NCI-H82 (cell line): Measurements from ENCODE around the gene AKAIN1.

Experiments used
- DNase-seq: peaks from one replicate; lab custom pipeline; 2025; lab: John Stamatoyannopoulos, UW

Gene AKAIN1, protein sequence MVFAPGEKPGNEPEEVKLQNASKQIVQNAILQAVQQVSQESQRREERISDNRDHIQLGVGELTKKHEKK

DNA sequence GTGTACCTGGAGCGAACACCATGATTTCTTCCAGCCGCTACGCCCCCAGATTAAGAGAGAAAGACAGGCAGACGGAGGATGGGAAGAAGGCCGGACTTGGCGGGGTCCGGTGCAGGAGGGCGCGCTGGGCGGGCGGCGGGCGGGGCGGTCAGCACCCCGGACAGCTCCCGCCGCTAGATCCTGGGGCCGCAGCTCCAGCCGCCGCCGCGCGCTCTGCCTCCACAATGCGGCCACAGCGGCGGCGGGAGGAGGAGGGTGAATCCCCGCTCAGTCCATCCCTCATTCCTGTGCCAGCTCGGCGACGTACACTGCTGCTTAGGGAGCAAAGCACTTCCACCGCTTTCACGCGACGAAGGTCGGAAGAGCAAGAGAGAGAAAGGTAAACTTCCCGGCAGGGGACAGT, at the start of gene AKAIN1:
Gene AKAIN1 (minus strand): TSS at position 226 of the 403 bp plus-strand sequence. CDS start 204 bp downstream, at position 22.
- peak; percentile 49 for DNase-seq

DNA sequence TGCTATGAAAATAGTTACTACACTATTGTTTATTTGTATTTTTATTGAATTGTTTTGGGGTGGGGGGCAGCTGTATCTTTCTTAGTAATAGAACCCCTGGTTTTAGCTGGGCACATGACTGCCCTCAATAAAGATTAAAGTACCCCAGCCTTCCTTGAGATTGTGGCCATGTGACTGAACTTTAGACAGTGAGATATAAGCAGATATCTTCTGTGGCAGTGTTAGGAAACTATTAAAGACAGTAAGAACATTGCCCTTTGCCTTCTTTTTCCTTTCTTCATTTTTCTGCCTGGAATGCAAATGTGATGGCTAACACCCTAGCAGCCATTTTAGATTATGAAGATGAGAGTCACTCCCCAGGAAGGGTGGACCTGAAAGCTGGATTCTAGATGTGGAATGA, 47.9 kb upstream of the AKAIN1 start:
- DNase-seq = no peak

DNA sequence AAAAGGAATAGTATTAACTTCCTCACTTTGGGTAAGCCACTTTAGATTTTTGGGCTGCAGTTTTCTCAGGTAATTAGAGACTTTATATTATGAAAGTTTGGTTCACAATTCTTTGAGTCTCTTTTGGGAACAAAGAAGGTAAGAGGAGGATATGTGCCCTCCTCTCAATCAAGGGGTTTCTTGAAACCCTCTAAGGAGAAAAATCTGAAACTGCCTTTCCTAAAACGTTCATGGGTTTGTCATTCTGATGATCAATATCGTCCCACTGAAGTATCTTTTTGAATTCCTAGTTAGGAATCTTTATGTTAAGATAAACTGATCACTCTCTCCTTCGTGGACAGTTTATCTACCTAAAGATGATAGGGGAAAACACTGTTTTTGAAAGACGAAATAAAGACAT, 42.4 kb upstream of the AKAIN1 start:
- DNase-seq = no peak

DNA sequence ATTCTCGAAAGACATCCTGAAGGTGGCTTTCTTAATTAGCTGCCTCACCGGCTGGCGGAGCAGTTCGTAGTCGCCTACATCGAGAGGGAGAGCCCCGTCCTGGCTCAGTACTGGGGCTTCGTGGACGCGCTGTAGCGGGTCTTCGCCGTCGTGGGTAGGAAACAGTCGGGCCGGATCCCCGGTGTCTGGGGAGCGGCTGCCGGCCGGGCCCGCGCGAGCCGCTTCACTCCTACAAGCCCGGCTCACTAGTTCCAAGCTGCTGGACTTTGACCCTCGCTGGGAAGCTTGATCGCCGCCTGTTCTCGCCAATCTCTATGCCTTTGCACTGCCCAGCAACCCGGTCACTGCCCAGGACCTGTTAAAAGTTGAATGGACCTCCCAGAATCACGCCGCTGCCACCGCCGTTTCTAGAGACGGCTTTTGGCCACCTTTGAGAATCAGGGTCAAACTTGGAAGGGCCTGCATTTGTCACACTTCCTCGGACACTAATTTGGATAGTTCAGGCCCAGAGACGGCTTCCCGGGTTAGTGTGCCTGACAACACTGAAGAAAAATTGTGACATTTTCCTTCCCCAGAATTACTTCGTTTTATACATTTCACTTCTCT, 41.4 kb upstream of the AKAIN1 start:
- peak; percentile 44 for DNase-seq

DNA sequence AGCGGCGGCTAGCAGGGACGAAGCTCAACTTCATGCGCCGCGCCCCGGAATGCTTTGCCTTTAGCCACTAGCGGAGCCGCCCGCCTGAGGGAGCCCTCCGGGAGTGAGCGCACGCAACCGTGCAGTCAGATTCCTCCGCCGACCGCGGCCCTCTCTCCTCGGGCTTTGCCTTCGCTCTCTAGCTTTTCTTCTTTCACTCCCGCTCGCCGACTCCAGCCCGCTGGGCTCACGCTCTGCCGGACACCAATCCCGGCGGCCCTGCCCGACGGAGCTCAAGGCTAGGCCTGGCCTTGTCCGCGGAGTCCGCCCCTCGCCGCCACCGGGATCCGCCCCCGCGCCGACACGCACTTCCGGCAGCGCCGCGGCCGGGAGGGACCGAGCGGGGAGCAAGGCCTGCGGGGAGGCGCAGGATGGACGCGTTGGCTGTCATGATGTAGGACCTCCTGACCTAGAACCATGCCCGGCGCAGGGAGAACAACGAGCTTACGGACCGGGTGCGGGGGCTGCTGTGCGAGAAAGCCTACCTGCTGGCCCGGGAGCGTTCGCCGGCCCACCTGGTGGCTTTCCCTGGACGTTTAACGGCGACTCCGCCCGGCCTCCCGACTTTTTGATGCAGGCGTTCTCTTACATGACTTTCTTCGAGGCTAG, 40.8 kb upstream of the AKAIN1 start:
- DNase-seq = peak; percentile 90

DNA sequence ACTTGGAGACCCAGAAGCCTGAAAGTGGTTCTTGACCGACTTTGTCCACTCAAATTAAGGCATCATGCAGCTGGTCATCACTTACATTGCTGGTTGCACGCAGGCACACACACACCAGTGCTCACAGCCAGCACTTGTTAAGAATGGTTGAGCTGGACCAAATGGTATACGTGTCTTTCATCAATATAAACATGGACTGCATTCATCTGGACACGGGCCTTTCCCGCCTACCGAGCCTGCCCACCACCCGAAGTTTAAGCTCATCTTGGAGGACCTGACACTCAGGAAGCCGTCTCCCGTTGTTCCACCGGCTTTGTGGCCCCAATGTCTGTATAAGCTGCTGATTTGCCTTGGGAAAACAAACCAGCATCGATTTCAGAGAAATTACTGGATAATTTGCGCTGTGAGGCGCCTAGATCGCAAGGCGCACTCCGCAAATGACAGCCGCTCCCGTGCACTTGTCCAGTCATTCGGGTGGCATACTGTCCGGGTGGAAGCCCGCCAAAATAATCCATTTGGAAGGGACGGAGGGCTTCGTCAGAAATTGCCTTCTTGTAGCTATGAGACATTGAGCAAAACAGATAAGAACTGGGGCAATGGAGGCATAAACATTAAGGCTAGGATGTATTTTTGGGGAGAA, 40.1 kb upstream of the AKAIN1 start:
- DNase-seq = peak; percentile 76

DNA sequence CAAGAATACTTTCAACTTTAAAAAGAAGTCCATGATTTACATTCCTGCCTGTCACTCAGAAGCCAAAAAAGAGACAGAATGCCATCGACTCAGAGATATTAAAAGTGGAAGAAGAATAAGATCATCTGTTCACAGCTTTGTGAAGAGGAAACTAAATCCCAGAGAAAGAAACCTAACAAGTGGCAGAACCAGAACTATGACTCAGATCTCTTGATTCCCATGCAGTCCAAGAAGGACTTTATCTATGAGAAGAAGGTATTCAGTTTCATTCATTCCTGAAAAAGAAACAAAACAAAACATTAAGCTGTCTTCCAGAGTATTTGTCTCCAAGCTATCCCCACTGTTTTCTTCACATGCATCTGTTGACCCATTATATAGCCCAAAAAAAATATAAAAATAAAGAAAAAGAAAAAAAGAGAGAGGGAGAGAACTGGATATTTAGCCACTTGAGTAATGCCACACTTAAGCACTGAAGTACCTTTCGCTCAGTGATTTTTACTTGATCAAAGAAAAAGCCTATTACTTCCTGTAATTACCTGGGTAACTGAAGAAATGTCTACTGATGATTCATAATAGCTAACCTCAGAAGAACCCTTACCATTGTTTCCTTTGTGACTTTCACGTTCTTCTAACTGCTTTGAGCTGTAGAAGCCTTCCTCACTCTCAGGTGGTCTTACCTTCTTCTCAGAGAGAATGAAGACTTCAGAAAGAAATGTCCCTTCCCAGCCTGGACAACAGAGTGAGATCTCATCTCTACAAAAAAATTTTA, 17.7 kb upstream of the AKAIN1 start:
- no peak for DNase-seq

DNA sequence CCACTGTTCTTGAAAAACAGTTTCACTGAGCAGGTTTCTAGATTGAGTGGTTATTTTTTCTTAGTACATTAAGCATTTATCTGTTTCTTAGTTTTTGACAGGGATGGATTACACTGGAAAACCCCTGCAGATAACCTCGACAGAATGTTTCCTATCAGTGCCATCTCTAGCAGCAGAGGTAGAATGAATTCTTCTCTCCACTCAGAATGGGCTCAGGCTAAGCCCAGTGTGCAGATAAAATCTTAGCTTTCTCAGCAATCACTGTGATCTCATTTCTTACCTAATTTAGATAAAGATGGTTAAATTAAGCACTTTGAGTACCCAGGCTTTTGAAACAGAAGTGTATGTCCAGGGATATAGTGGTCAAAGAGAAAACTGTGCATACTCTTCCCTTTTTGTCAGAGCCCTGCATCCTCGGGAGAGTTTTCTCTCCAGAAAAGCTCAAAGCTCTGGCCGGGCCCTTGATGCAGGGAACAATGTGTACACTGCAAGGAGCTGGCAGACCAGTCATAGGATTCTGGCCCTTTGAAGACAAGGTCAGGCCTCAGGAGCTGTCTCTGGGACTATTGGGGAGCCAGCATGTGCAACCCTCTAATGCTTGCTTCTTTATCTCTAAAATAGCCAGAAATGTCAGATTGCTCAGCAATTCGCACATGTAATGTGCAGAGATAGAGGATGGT, 10.6 kb upstream of the AKAIN1 start:
- no peak for DNase-seq

DNA sequence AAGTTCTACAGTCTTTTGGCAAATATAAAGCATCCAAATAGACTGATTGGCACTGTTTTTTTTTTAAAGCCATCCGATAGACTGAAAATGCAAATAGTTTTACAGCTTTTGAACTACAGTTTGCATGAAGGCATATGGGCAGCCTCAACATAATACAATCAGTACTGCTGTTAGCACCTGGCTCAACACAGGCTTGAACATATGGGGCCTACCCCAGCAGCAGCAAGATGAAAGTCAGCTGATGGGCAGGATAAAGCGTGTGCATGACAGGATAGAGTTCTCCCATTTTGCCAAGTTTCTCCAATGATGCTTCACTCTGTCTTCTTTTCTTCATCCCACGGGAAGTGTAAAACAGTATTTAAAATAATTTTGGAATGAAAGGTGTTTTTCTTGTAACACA, 1.3 kb upstream of the AKAIN1 start:
- peak; percentile 77 for DNase-seq

DNA sequence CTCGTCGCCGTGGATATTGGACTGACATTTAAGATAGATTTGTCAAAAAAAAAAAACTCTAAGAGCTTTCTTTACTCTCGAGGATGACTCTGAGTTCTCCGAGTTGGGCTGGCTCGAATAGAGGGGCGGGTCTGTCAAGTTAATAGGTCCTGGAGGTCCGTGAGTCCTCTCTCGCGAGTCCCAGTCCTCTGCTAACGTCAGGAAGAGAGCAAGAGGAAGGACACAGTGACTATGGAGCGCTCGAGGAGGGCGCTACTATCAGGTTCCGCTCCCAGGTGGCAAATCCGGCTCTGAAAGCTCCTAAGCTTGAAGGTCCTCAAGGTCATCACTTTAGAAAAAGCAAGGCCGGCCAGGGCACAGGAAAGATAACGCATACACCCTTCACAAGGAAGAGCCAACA, 404 bp upstream of the AKAIN1 start:
- DNase-seq = peak; percentile 29

DNA sequence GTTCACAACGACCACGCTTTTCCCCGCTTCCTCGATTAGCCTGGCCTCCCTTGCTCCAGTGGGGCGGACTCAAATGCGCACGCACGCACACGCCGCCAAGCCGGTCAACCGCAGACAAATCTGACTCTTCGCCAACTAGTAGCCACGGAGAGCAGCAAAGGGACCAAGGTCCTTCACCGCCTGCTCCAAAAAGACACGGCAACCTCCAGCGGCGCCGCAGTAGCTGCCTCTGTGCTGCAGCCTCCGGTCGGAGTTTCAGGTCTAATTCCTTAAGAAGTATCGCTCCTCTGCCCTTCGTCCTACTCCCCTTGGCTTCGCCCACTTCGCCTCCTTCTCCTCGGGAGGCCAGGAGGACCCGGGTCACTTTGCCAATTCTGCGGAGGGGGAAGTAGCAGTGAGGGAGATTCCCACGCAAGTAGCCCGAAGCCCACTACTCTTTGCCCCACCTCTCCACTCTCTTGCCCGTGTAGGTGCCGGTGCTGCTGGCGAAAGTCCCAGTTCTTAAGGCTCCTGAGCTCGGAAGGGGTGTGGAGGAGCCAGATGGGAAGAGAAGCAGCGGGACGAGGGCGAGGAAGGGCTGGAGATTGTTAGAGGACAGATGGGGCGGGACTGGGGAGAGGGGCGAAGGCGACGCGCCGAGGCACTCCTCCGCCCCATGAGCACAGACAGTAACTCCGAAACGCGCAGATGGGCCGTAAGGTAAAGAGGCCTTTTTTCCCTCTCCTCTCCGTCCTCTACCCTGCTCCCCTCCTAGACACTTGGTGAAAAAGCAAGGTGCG, 615 bp downstream of the AKAIN1 start:
- peak; percentile 77 for DNase-seq

DNA sequence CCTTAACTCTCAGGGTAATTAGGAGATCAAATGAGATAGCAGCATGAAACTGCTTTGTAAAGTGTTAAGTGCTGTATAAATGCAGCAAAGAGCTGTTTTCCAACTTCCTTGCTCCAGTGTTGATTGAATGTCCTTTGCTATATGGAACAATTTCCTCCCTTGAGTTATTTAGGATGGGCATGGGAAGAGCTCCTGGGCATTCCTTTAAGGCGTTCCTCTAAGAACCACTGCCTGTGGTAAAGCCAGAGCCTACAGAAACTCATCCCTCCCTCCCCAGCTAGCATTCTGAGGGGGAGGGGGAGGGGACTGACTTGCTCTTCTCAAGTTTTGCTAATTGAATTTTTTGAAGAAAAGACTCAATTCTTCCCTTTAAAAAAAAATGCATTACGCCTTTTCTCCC, 1.4 kb downstream of the AKAIN1 start:
- DNase-seq = peak; percentile 5

DNA sequence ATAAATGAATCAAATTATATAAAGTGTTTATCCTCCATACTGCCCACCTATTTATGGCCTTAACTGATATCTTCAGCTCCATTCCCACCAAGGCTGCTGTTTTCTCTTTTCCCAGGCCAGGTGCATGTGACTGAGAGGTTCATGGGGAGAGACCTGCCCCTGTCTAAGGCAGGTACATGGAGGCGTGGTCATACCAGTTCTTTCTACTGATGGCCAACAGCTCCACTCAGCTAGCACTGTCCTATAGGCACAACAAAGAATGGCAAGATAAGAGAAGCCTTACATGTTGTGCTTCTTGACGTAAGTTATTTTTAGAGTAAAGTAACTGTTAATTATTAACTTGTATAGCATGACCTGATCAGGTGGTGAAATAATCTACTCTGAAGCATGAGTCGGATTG, 16.8 kb downstream of the AKAIN1 start:
- no peak for DNase-seq

DNA sequence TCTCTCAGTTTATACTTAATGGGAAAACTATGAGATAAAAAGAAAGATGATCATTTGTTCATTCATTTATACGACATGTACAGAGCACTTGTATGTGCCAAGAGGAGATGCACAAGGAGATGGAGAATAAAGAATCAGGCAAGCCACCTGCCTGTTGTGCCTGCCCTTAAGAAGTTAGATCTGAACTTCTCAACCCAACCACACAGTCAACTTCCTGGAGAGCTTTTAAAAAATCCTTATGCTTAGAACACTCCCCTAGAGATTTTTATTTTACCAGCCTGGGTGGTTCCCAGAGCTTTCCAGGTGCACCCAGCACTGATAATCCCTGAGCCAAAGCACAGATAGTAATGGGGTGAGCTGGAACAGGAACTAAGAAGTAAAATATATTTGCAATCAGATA, 18.5 kb downstream of the AKAIN1 start:
- no peak for DNase-seq

DNA sequence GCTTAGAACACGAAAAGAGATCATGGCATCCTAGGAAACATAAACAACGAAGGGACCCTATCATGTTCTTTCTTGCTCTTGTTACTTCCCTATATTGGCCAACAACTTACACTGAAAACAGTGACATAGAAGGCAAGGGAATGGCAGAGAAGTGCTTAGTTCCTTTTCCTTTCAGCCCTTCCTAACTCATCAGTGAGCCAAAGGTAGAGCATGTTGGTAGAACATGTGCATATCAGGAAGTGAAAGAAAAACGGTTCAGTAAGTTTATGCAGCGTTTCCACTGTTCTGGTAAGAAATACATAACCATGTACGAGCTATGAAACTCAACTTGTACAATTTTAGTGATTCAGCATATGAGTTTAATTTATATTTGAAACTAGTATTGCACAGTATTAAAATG, 21.7 kb downstream of the AKAIN1 start:
- DNase-seq = no peak

DNA sequence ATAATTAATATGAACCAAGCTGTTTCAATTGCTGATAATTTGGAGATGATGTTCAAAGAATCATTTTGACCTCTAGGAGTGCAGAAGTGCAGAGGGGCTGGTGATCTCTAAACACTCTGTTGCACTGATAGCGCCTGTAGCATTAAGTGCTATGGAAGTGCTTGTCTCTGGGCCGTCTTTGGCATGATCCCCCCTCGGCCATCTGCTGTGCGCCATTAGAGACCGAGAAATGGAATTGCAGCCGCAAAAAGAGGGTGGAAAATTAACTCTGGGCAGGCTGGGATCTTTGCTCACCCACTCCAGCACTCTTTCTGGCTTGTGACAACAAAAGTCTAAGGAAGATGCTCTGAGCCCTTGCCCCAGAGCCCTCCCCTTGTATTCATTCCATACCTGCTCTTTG, 23.4 kb downstream of the AKAIN1 start:
- peak; percentile 1 for DNase-seq

DNA sequence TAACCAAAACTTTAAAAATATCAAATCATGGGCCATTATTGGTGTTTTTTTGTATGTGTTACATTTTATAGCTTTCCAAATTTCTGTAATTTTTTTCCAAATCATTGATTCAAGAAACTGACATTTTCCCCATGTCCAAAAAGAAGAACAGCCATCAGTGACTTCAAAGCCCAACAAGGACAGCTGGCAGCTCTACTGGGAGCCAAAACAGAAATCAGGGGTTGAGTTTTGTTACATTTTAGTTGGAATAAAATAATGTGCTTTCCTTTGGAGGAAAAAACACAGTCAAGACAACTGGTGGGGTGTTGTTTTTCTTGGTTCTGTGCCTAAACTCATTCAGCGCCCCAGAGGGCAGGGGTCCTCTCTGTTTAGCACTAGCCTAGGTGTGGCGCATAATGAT, 23.8 kb downstream of the AKAIN1 start:
- DNase-seq = no peak

DNA sequence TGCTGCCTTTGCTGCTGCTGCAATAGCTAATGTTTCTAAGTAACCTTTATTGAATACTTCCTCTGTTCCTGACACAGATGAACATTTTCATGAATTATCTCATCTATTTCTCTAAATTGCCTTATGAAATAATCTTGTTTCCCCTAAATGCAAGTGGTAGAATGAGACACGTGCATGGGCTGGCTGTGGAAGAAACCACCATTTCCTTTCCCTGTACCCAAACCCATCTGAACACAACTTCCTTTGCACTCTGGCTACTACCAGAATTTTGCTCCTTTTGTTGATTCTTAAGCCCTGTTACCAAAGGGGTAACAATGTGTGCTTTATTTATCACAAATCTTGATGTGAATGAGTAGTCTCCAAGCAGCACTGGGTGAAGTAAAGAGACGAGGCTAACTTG, 29.2 kb downstream of the AKAIN1 start:
- DNase-seq = no peak

DNA sequence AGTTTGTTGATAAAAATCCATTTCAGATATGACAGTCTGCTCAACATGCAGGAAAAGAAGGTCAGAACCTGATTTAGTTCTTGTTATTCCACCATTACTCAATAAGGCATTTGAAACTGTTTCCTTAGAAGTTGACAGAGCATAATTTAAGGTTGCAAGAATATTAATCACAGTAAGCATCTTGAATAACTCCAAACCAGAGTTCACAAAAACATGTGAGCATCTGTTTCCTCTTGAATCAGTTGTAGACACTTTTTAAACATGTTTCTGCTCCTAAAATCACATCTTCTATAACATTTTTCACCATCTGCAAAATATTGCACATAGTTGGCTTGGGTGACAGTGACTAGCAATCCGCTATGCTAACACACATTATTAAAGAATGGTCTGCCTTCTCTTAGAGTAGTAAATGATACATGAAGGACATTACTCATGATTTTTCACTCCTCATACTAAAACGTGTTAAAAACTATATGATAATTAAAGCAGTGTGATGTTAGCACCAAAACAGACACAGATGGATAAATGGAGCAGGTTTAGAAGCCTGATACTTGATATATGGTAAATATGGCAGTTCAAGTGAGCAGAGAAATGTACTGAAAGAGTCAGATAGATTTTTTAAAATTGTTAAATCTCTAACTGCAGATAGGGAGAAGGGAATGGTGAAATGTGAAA, 30.3 kb downstream of the AKAIN1 start:
- DNase-seq = no peak

DNA sequence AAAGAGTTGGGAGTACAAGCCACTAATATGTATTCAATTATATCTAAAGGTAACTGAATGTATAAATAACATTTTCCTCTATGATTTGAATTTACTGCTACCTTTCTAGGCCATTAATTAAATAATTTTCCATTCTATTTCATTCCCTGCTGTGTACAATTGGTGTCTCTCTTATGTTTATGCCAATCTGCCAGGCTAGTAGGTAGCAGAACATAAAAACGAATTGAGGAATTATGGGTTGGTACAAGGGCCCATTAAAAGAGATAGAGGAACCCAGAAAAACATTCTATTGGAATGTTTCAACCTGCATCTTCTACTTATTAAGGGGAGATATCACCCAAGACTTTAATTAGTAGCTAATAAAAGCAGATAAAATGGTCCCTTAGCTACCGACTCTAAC, 32.2 kb downstream of the AKAIN1 start:
- no peak for DNase-seq

DNA sequence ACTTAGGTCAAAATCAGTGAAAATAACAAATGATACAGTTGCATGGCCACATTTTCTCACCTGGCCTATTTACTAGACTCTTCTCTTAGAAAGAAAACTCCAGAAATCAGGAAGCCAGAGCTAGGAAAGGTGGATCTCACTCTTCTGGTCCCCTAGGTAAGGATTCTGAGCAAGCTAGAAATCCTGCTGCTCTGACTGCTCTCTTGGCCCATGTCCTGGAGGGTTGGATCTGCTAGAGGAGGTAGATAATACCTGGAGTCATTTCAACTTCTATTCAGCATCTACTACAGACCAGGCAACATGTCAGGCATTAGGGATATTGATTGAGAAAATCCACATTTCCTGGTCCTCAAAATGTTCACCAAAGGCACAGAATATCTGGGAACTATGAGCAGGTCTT, 34.9 kb downstream of the AKAIN1 start:
- no peak for DNase-seq
